ENCODE results near the gene SLC38A10.

DNA sequence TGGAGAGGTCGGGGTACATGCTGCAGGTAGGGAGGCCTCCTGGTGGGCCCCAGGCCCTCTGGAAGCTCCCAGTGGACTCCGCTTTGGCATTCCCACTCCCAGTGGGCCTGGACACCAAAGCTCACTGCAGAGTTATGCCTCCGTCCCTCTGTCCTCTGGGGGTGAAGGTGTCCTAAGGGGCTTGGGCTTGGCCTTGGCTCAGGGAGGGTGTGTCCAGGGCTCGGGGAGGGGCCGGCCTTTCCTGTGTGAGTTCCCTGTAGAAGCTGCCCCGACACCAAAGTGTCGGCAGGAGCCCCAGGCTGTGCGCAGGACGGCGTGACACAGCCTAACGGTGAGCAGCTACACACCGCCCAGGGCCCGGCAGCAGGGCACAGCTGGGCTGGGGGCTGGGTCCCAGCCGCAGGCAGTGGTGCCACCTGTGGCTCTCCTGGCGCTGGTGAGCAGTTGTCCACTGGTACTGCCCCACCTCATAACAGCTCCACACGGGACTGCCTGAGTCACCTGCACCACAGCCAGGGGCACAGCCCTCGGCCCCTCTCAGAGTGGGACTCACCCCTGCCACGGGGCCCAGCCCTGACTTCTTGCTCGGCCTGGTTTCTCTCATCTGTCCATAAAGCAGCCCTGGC, 62.4 kb downstream of the SLC38A10 start:
- TF ChIP-seq, protein P1, sequence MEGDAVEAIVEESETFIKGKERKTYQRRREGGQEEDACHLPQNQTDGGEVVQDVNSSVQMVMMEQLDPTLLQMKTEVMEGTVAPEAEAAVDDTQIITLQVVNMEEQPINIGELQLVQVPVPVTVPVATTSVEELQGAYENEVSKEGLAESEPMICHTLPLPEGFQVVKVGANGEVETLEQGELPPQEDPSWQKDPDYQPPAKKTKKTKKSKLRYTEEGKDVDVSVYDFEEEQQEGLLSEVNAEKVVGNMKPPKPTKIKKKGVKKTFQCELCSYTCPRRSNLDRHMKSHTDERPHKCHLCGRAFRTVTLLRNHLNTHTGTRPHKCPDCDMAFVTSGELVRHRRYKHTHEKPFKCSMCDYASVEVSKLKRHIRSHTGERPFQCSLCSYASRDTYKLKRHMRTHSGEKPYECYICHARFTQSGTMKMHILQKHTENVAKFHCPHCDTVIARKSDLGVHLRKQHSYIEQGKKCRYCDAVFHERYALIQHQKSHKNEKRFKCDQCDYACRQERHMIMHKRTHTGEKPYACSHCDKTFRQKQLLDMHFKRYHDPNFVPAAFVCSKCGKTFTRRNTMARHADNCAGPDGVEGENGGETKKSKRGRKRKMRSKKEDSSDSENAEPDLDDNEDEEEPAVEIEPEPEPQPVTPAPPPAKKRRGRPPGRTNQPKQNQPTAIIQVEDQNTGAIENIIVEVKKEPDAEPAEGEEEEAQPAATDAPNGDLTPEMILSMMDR (optimal IDR thresholded peaks at IDR 0.05 in 1 of 3, IDR thresholded peaks at IDR 0.05 in 1 of 3, conservative IDR thresholded peaks at IDR 0.05 in 1 of 3; ENCODE audit: extremely low read depth in 1 of 3, insufficient read depth in 2 of 3, low read length in 3 of 3), result no peak
- TF ChIP-seq EZH2 (IDR thresholded peaks at IDR 0.05; ENCODE audit: low read length), result no peak
